Measurements from ENCODE around the gene RFX8. TPM values are rescaled to one million over a fixed set of nuclear protein-coding genes. Genes with fewer than 3 reads are reported as not detected.
"Not testable (repeated sequence)": the region's sequence is repeated elsewhere in the genome, so short reads cannot be mapped to it uniquely, and the experiment has no call there.

RFX8 gene
- total RNA-seq, 2 donors from 2014 or later = 0.45 to 0.48 TPM

DNA sequence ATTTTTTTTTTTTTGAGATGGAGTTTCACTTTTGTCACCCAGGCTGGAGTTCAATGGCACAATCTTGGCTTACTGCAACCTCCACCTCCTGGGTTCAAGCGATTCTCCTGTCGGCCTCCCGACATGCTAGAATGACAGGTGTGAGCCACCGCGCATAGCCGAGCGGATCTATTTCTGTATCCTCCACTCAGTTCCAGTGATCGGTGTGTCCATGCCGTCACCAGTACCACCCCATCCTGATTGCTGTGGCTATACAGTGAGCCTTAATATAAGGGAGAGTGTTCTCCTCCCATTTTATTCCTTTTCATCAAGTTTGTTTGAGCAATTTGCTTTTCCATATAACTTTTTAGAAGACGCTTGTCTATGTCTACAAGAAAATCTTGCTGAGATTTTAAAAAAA is 35.2 kb downstream of the RFX8 start:
- Mint-ChIP-seq H3K4me1 (peaks cover 10% of the 10 kb centered on the region), H3K27ac (no peak overlapping the region), H3K36me3 (ENCODE audit: low read depth) (no peaks in the 10 kb centered on the region), H3K9me3 (no peaks in the 10 kb centered on the region), H3K4me3 (no peak overlapping the region), H3K27me3 (peaks cover 4% of the 10 kb centered on the region)
- no peak for ATAC-seq (replicated peaks)

GRCh38 chr2:101438555-101438954 is 36.4 kb downstream of the RFX8 start:
- peak; percentile 97 for ATAC-seq (replicated peaks)
- not testable (repeated sequence) for H3K36me3 Mint-ChIP-seq (ENCODE audit: low read depth); H3K27me3 Mint-ChIP-seq

GRCh38 chr2:101435001-101435862 is 39.7 kb downstream of the RFX8 start:
- no peak for ATAC-seq (replicated peaks)
- Mint-ChIP-seq H3K36me3 (ENCODE audit: low read depth) (no peaks in the 10 kb centered on the region), H3K27me3 (peaks cover 4% of the 10 kb centered on the region), H3K4me1 (no peaks in the 10 kb centered on the region), H3K4me3 (no peak overlapping the region), H3K9me3 (no peaks in the 10 kb centered on the region), H3K27ac (no peak overlapping the region)

More at GRCh38 chr2:101438555-101438954, 36.4 kb downstream of the RFX8 start:
- H3K4me1 Mint-ChIP-seq, H3K9me3 Mint-ChIP-seq, H3K27ac Mint-ChIP-seq: not testable (repeated sequence)
- peak overlapping the region; percentile 7 for H3K4me3 Mint-ChIP-seq

DNA sequence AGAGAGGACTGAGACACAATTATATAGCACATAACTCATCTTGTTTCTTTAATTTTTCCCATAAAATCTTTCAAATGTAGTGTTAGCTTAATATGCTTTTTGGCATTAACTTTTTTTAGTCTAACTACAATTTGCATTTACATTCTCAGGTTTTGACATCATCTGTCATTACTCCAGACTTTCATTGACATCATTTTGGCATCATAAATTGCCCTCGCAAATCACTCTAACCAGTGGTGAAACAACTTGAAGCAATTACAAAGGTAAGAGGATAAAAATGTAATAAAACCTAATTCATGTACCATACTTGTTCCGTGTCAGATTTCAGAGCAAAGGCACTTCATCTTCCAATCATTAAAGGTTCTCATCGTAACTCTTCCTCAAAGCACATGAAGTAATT is 41.4 kb downstream of the RFX8 start:
- Mint-ChIP-seq H3K36me3 (ENCODE audit: low read depth) (no peaks in the 10 kb centered on the region), H3K4me1 (no peaks in the 10 kb centered on the region), H3K4me3 (no peak overlapping the region)

GRCh38 chr2:101432411-101433181 is 42.3 kb downstream of the RFX8 start:
- Mint-ChIP-seq H3K4me3 (no peak overlapping the region), H3K9me3 (no peaks in the 10 kb centered on the region), H3K27ac (no peak overlapping the region), H3K4me1 (no peaks in the 10 kb centered on the region), H3K27me3 (peaks cover 4% of the 10 kb centered on the region), H3K36me3 (ENCODE audit: low read depth) (no peaks in the 10 kb centered on the region)
- ATAC-seq (replicated peaks) = peak; percentile 65

More for the DNA sequence above, 41.4 kb downstream of the RFX8 start:
- ATAC-seq (replicated peaks) = no peak
- Mint-ChIP-seq H3K27ac (no peak overlapping the region), H3K9me3 (no peaks in the 10 kb centered on the region), H3K27me3 (peaks cover 4% of the 10 kb centered on the region)

DNA sequence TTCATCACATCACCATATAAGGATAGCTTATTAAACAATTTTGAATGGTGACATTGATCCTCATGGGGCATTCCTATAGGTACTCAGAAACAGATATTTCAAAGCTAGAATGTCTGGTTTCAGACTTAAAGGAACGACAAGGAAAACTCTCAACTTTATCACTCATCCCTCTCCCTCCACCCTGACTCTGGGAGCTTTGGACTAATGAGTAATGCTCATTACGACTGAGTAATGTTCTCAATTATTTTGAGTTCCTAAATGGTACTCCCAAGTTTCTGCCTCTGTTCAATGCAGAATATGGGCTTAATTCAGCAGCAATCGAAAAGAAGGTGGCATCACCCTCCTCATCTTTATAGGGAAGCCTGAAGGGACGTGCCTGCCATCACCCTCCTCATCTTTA is 43.4 kb downstream of the RFX8 start:
- no peak for ATAC-seq (replicated peaks)
- Mint-ChIP-seq H3K27me3 (no peaks in the 10 kb centered on the region), H3K27ac (no peak overlapping the region), H3K4me3 (no peak overlapping the region), H3K9me3 (no peaks in the 10 kb centered on the region), H3K36me3 (ENCODE audit: low read depth) (no peaks in the 10 kb centered on the region), H3K4me1 (no peaks in the 10 kb centered on the region)

- Mint-ChIP-seq H3K27ac (no peak overlapping the region), H3K4me1 (no peaks in the 10 kb centered on the region), H3K27me3 (no peaks in the 10 kb centered on the region), H3K36me3 (ENCODE audit: low read depth) (no peaks in the 10 kb centered on the region), H3K4me3 (no peak overlapping the region), H3K9me3 (no peaks in the 10 kb centered on the region)
- no peak for ATAC-seq (replicated peaks)
Measured at GRCh38 chr2:101430156-101430555, 44.8 kb downstream of the RFX8 start.

DNA sequence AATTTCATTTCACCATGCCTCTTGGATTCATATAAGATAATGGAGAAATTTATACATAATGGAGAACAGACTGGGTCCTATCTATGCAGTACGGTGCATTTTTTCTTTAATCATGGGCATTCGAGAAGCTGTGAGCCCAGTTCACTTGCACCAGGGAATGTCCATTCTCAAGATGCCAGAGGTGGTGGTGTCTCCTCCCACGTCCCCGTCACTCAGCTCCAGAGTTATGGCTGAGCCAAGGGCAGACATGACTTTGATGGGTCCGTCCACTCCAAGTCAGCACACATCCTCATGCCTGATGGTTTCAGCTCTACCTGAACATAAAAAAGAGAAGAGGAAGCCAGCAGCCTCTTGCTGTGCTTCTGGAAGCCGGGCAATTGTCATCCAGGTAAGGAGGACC is 45.5 kb downstream of the RFX8 start:
- H3K36me3 Mint-ChIP-seq (ENCODE audit: low read depth) = no peaks in the 10 kb centered on the region
- no peaks in the 10 kb centered on the region for H3K9me3 Mint-ChIP-seq
- H3K4me3 Mint-ChIP-seq = no peak overlapping the region
- no peaks in the 10 kb centered on the region for H3K27me3 Mint-ChIP-seq
- no peak overlapping the region for H3K27ac Mint-ChIP-seq
- H3K4me1 Mint-ChIP-seq = no peaks in the 10 kb centered on the region
- no peak for ATAC-seq (replicated peaks)

DNA sequence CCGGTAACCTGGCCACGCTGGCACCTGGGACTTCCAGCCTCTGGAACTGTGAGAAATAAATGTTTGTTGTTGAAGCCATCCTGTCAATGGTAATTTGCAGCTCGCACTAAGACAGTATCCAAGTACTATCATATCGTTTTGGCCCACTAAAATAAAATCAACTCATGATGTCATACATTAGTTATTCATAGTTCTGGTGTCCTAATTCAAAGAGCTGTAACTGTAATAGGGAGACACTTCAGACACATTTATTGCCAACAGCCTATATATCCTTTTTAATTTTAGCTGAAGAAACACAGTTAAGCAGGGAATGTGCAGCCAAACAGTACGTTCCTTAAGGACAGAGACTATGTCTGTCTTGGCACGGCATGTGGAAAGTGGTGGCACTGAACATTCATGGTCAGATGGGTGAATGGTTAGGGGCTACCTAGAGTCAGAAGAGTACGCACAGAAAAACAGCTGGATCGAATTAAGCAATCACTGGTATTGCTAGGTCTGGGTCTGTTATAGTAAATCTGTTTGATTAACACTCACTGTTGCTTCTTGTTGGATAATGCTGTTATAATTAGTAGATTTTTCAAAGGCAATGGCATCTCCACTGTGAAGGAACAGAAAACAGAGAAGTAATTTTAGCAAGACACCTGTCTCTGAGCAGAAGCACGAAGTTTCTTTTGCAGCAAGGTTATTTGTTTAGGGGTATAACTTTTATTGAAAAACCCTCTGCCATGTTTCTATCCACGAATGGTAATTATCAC is 46.3 kb downstream of the RFX8 start:
- no peak for ATAC-seq (replicated peaks)
- Mint-ChIP-seq H3K27ac (no peak overlapping the region), H3K4me1 (no peaks in the 10 kb centered on the region), H3K27me3 (no peaks in the 10 kb centered on the region), H3K4me3 (no peak overlapping the region), H3K9me3 (no peaks in the 10 kb centered on the region), H3K36me3 (ENCODE audit: low read depth) (no peaks in the 10 kb centered on the region)

- Mint-ChIP-seq H3K4me1 (no peaks in the 10 kb centered on the region), H3K27me3 (no peaks in the 10 kb centered on the region), H3K36me3 (ENCODE audit: low read depth) (no peaks in the 10 kb centered on the region), H3K9me3 (no peaks in the 10 kb centered on the region), H3K27ac (no peak overlapping the region), H3K4me3 (no peak overlapping the region)
- no peak for ATAC-seq (replicated peaks)
Measured at GRCh38 chr2:101427743-101428142, 47.2 kb downstream of the RFX8 start.

DNA sequence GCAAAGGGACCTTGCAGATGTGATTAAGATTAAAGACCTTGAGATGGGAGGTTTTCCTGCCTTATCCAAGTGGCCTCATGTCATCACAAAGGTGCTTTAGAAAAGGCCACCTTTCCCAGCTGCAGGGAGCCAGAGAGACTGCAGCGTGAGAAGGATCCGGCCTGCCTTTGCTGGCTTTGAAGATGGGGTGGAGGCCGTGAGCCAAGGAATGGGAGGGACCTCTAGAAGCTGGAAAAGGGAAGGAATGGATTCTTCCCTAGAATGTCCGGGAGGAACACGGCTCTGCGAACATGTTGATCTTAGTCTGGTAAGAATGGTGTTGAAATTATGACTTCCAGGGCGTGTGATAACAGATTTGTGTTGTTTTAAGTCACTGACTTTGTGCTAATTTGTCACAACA is 47.7 kb downstream of the RFX8 start:
- H3K9me3 Mint-ChIP-seq = no peaks in the 10 kb centered on the region
- no peaks in the 10 kb centered on the region for H3K4me1 Mint-ChIP-seq
- no peak overlapping the region for H3K4me3 Mint-ChIP-seq
- no peaks in the 10 kb centered on the region for H3K36me3 Mint-ChIP-seq (ENCODE audit: low read depth)
- no peak for ATAC-seq (replicated peaks)
- H3K27me3 Mint-ChIP-seq = no peaks in the 10 kb centered on the region
- no peak overlapping the region for H3K27ac Mint-ChIP-seq

DNA sequence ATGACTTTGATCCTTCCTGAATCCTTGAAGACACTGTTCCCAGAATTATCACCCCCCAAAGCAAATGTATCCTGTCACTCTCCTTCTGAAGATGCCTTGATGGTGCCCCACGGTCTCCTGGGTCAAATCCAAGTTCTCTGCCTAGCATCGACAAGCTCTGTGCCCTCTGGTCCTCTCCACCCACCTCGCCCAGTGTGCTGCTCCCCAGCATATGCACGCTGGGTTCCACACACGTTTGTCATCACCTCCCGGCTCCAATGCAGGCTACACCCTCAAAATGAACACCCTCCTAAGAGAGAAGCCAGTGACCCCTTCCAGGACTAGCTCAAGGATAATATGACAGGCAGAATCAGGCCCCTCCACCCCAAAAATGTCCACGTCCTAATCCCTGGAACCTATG is 48.1 kb downstream of the RFX8 start:
- Mint-ChIP-seq H3K27ac (no peak overlapping the region), H3K36me3 (ENCODE audit: low read depth) (no peaks in the 10 kb centered on the region), H3K4me1 (no peaks in the 10 kb centered on the region), H3K4me3 (no peak overlapping the region), H3K27me3 (no peaks in the 10 kb centered on the region), H3K9me3 (no peaks in the 10 kb centered on the region)
- ATAC-seq (replicated peaks) = no peak

DNA sequence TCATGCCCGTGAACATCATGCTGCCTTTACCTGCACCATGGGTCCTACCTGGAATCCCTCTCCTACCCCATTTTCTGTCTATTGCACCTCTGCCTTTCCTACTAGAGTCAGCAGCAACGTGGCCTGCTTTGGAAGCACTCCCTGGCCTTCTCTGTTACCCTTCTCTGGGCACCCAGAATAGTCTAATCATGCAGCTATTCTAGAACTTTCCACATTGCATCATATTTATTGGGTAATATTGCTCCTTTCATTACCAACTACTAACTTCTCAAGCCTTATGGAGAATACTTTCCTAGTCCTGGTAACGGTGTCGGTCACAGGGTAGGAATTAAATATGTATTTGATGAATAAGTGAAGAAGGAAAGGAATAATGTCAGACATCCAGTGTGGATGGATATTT is 54.3 kb downstream of the RFX8 start:
- H3K9me3 Mint-ChIP-seq = no peaks in the 10 kb centered on the region
- no peaks in the 10 kb centered on the region for H3K4me1 Mint-ChIP-seq
- no peaks in the 10 kb centered on the region for H3K27me3 Mint-ChIP-seq
- no peak for ATAC-seq (replicated peaks)
- no peak overlapping the region for H3K4me3 Mint-ChIP-seq
- H3K36me3 Mint-ChIP-seq (ENCODE audit: low read depth) = no peaks in the 10 kb centered on the region
- H3K27ac Mint-ChIP-seq = no peak overlapping the region

GRCh38 chr2:101419096-101419663 is 55.7 kb downstream of the RFX8 start:
- Mint-ChIP-seq H3K36me3 (ENCODE audit: low read depth) (no peaks in the 10 kb centered on the region), H3K4me1 (no peaks in the 10 kb centered on the region)

More at GRCh38 chr2:101419096-101419663, 55.7 kb downstream of the RFX8 start:
- no peaks in the 10 kb centered on the region for H3K27me3 Mint-ChIP-seq
- H3K4me3 Mint-ChIP-seq = no peak overlapping the region
- no peaks in the 10 kb centered on the region for H3K9me3 Mint-ChIP-seq
- no peak overlapping the region for H3K27ac Mint-ChIP-seq
- ATAC-seq (replicated peaks) = peak; percentile 78
